HepG2 (cell line): ENCODE results near the gene BDH2. TPM values are rescaled to one million over a fixed set of nuclear protein-coding genes. Genes with fewer than 3 reads are reported as not detected.
A peak's percentile ranks its signal among the peaks of the same experiment; 100 is the strongest.

ENCODE experiments used
- CHCHD3 ChIP-seq: sonication (generic); formaldehyde crosslinking; IDR thresholded peaks from 2 replicates; pipeline ENCODE4 v1.8.0; 2022; ENCODE audit warnings: mild to moderate bottlenecking, missing genetic modification reagents, moderate library complexity
- IRF9 ChIP-seq: sonication (generic); formaldehyde crosslinking; IDR thresholded peaks from 2 replicates; pipeline ENCODE4 v1.8.0; 2022; ENCODE audit warnings: missing genetic modification reagents, mild to moderate bottlenecking, borderline replicate concordance
- PRDM4 ChIP-seq: sonication (generic); formaldehyde crosslinking; IDR thresholded peaks from 2 replicates; pipeline ENCODE4 v1.9.0; 2021; ENCODE audit warnings: missing genetic modification reagents, borderline replicate concordance
- SMAD9 ChIP-seq: sonication (generic); formaldehyde crosslinking; IDR thresholded peaks from 2 replicates; pipeline ENCODE4 v1.5.1; 2020; ENCODE audit warnings: mild to moderate bottlenecking, missing genetic modification reagents
- ZNF143 ChIP-seq: sonication (generic); formaldehyde crosslinking; IDR thresholded peaks from 2 replicates; pipeline ENCODE4 v1.4.0; 2020; ENCODE audit warnings: missing genetic modification reagents
- ZNF207 ChIP-seq: fragments of 450-650 bp; IDR thresholded peaks from 2 replicates; pipeline ENCODE4 v1.6.1; 2016; ENCODE audit warnings: antibody characterized with exemption, borderline replicate concordance
- ZNF382 ChIP-seq: sonication (generic); formaldehyde crosslinking; IDR thresholded peaks from 2 replicates; pipeline ENCODE4 v1.5.0; 2020; ENCODE audit warnings: missing genetic modification reagents, mild to moderate bottlenecking, borderline replicate concordance
- ZNF501 ChIP-seq: sonication (generic); formaldehyde crosslinking; IDR thresholded peaks from 2 replicates; pipeline ENCODE4 v1.5.1; 2020; ENCODE audit warnings: mild to moderate bottlenecking, moderate library complexity, missing genetic modification reagents
- ZNF562 ChIP-seq: sonication (generic); formaldehyde crosslinking; IDR thresholded peaks from 2 replicates; pipeline ENCODE4 v1.8.0; 2022; ENCODE audit warnings: missing genetic modification reagents, borderline replicate concordance
- ZNF589 ChIP-seq: sonication (generic); formaldehyde crosslinking; conservative IDR thresholded peaks from 2 replicates; pipeline ENCODE4 v1.8.0; 2022; ENCODE audit warnings: mild to moderate bottlenecking, moderate library complexity, missing genetic modification reagents
- ZNF615 ChIP-seq: sonication (generic); formaldehyde crosslinking; IDR thresholded peaks from 2 replicates; pipeline ENCODE4 v1.5.0; 2020; ENCODE audit warnings: mild to moderate bottlenecking, missing genetic modification reagents, borderline replicate concordance
- ZNF652 ChIP-seq: IDR thresholded peaks from 2 replicates; pipeline ENCODE4 v1.6.1; 2016; ENCODE audit warnings: low read depth, borderline replicate concordance
- ZNF709 ChIP-seq: sonication (generic); formaldehyde crosslinking; IDR thresholded peaks from 2 replicates; pipeline ENCODE4 v1.5.0; 2020; ENCODE audit warnings: mild to moderate bottlenecking, missing genetic modification reagents
- polyA plus RNA-seq, 8 experiments: library from polyadenylated mRNA; depleted of rRNA in 3 of 8; stranded (reverse) in 7 of 8; unstranded in 1 of 8; fragments of >200 nt; fragmentation: Illumina TruSeq in 4 of 8; extraction: Trizol in 4 of 8; gene quantifications; 2 replicates each; pipeline versions ENCODE4 v1.2.1 to v1.2.3, GENCODE V29; 2011 to 2016; ENCODE audit warnings: low read depth in 4 of 8, missing spikeins in 1 of 8, mixed read lengths in 1 of 8; ENCODE audit not compliant: insufficient read depth in 1 of 8
- total RNA-seq, 5 experiments: library from RNA; depleted of rRNA; stranded (reverse); fragments of >200 nt; fragmentation: Illumina TruSeq; extraction: Trizol; gene quantifications; 2 replicates each; pipeline ENCODE4 v1.2.3, GENCODE V29; 2016; ENCODE audit warnings: low read depth in 1 of 5
- TF ChIP-seq, protein P1 (sequence below): sonication (generic); formaldehyde crosslinking; IDR thresholded peaks from 2 replicates; pipeline ENCODE4 v1.4.0; 2020; ENCODE audit warnings: missing genetic modification reagents
- TF ChIP-seq, protein P2 (sequence below): sonication (generic); formaldehyde crosslinking; IDR thresholded peaks from 2 replicates; pipeline ENCODE4 v1.5.1; 2020; ENCODE audit warnings: missing genetic modification reagents, mild to moderate bottlenecking, borderline replicate concordance
- TF ChIP-seq, protein P3 (sequence below): sonication (generic); formaldehyde crosslinking; IDR thresholded peaks from 2 replicates; pipeline ENCODE4 v1.4.0; 2020; ENCODE audit warnings: missing genetic modification reagents
- TF ChIP-seq, protein P4 (sequence below): IDR thresholded peaks from 2 replicates; pipeline ENCODE4 v1.6.1; 2016; ENCODE audit warnings: missing genetic modification reagents, missing compliant biosample characterization

BDH2 gene
- total and polyA plus RNA-seq, 2 of the 13 experiments (the other 11 are each of a cell fraction or from before 2014, with no cell fraction given): 34.8 to 46.2 TPM

GRCh38 chr4:103075435-103075893, 24.2 kb downstream of the BDH2 start (continued):
- no peak for TF ChIP-seq IRF9 (CRISPR knock-in tag)
- TF ChIP-seq ZNF709 (CRISPR knock-in tag): no peak
- 0 out of 2 replicates have a peak, but pooled peaks have one; percentile 22 for TF ChIP-seq ZNF589 (CRISPR knock-in tag)
- no peak; the same call in 1 of the 2 replicates for TF ChIP-seq ZNF652 (CRISPR knock-in tag)
- TF ChIP-seq ZNF562: no peak
- TF ChIP-seq, protein P1, sequence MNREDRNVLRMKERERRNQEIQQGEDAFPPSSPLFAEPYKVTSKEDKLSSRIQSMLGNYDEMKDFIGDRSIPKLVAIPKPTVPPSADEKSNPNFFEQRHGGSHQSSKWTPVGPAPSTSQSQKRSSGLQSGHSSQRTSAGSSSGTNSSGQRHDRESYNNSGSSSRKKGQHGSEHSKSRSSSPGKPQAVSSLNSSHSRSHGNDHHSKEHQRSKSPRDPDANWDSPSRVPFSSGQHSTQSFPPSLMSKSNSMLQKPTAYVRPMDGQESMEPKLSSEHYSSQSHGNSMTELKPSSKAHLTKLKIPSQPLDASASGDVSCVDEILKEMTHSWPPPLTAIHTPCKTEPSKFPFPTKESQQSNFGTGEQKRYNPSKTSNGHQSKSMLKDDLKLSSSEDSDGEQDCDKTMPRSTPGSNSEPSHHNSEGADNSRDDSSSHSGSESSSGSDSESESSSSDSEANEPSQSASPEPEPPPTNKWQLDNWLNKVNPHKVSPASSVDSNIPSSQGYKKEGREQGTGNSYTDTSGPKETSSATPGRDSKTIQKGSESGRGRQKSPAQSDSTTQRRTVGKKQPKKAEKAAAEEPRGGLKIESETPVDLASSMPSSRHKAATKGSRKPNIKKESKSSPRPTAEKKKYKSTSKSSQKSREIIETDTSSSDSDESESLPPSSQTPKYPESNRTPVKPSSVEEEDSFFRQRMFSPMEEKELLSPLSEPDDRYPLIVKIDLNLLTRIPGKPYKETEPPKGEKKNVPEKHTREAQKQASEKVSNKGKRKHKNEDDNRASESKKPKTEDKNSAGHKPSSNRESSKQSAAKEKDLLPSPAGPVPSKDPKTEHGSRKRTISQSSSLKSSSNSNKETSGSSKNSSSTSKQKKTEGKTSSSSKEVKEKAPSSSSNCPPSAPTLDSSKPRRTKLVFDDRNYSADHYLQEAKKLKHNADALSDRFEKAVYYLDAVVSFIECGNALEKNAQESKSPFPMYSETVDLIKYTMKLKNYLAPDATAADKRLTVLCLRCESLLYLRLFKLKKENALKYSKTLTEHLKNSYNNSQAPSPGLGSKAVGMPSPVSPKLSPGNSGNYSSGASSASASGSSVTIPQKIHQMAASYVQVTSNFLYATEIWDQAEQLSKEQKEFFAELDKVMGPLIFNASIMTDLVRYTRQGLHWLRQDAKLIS (CRISPR knock-in tag): no peak
- TF ChIP-seq SMAD9 (CRISPR knock-in tag): no peak
- TF ChIP-seq, protein P2, sequence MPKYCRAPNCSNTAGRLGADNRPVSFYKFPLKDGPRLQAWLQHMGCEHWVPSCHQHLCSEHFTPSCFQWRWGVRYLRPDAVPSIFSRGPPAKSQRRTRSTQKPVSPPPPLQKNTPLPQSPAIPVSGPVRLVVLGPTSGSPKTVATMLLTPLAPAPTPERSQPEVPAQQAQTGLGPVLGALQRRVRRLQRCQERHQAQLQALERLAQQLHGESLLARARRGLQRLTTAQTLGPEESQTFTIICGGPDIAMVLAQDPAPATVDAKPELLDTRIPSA (CRISPR knock-in tag): no peak
- TF ChIP-seq ZNF615 (CRISPR knock-in tag): no peak
- no peak for TF ChIP-seq ZNF143 (CRISPR knock-in tag)
- no peak for TF ChIP-seq ZNF382
- no peak for TF ChIP-seq ZNF207
- TF ChIP-seq, protein P3, sequence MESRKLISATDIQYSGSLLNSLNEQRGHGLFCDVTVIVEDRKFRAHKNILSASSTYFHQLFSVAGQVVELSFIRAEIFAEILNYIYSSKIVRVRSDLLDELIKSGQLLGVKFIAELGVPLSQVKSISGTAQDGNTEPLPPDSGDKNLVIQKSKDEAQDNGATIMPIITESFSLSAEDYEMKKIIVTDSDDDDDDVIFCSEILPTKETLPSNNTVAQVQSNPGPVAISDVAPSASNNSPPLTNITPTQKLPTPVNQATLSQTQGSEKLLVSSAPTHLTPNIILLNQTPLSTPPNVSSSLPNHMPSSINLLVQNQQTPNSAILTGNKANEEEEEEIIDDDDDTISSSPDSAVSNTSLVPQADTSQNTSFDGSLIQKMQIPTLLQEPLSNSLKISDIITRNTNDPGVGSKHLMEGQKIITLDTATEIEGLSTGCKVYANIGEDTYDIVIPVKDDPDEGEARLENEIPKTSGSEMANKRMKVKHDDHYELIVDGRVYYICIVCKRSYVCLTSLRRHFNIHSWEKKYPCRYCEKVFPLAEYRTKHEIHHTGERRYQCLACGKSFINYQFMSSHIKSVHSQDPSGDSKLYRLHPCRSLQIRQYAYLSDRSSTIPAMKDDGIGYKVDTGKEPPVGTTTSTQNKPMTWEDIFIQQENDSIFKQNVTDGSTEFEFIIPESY: no peak
- TF ChIP-seq, protein P4, sequence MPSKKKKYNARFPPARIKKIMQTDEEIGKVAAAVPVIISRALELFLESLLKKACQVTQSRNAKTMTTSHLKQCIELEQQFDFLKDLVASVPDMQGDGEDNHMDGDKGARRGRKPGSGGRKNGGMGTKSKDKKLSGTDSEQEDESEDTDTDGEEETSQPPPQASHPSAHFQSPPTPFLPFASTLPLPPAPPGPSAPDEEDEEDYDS (CRISPR knock-in tag): peak; percentile 62
- TF ChIP-seq CHCHD3 (CRISPR knock-in tag): no peak
- TF ChIP-seq PRDM4 (CRISPR knock-in tag): no peak
- no peak for TF ChIP-seq ZNF501 (CRISPR knock-in tag)
